ENCODE data around the gene PDE4D. TPM values are rescaled to one million over a fixed set of nuclear protein-coding genes. Genes with fewer than 3 reads are reported as not detected.

Gene PDE4D
- total RNA-seq, 1 donor from 2014 or later: 34.5 TPM

DNA sequence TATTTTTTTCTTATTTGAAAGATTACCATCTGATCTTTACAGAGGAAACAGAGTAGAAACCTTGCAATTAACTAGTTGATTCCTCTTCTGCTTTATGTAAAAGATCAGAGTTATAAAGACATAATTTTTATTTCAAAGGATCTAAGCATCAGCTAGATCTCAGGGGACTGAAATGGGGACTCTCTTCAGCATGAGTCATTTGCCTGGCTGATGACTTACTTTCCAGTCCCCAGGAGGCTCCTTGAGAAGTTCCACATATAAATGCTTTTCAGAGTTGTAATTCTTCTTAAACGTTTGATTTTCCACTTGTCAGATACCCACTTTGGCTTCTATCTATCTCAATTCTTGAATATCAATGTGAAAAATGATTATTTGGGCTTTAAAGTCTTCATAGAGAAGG lies 921.2 kb downstream of the PDE4D start:
- no peaks in the 10 kb centered on the region for H3K9me3 ChIP-seq (replicated peaks)
- TF ChIP-seq, protein P1, sequence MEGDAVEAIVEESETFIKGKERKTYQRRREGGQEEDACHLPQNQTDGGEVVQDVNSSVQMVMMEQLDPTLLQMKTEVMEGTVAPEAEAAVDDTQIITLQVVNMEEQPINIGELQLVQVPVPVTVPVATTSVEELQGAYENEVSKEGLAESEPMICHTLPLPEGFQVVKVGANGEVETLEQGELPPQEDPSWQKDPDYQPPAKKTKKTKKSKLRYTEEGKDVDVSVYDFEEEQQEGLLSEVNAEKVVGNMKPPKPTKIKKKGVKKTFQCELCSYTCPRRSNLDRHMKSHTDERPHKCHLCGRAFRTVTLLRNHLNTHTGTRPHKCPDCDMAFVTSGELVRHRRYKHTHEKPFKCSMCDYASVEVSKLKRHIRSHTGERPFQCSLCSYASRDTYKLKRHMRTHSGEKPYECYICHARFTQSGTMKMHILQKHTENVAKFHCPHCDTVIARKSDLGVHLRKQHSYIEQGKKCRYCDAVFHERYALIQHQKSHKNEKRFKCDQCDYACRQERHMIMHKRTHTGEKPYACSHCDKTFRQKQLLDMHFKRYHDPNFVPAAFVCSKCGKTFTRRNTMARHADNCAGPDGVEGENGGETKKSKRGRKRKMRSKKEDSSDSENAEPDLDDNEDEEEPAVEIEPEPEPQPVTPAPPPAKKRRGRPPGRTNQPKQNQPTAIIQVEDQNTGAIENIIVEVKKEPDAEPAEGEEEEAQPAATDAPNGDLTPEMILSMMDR (IDR thresholded peaks at IDR 0.05; ENCODE audit: borderline replicate concordance): no peak
- peaks cover 42% of the 10 kb centered on the region for H3K36me3 ChIP-seq
- intact Hi-C loops (cut with micrococcal nuclease): no loop called here
- H3K27ac ChIP-seq (replicated peaks): no peak overlapping the region
- no peak overlapping the region for H3K4me3 ChIP-seq
- no peaks in the 10 kb centered on the region for H3K27me3 ChIP-seq (ENCODE audit: low read depth)
- H3K4me1 ChIP-seq: peaks cover 6% of the 10 kb centered on the region
- no peak for DNase-seq

DNA sequence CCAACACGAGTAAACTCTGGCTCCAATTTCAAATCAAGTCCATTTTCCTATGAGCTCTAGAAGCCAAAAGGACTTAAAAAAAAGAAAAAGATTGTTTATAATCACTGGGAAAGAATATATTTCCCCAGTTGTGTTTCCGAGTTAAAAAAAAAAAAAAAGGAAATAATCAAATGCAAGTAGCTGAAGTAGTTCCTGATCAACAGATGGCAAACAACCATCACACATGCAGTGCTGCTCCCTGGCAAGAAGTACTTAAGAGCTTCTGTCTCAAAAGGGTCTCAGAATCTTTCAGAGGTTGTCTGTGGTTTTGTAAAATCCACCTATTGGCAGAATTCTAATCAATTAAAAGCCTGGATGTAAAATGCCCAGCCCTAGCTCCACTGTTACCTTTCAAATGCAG lies 922.8 kb downstream of the PDE4D start:
- TF ChIP-seq, protein P1 (IDR thresholded peaks at IDR 0.05; ENCODE audit: borderline replicate concordance): no peak
- intact Hi-C loops (cut with micrococcal nuclease): no loop called here
- Histone ChIP-seq H3K9me3 (replicated peaks) (no peaks in the 10 kb centered on the region), H3K27me3 (ENCODE audit: low read depth) (no peaks in the 10 kb centered on the region), H3K4me3 (no peak overlapping the region), H3K36me3 (peaks cover 28% of the 10 kb centered on the region), H3K27ac (replicated peaks) (no peak overlapping the region), H3K4me1 (peaks cover 6% of the 10 kb centered on the region)
- DNase-seq: no peak

GRCh38 chr5:58969795-58970194 lies 923.7 kb downstream of the PDE4D start:
- peaks cover 6% of the 10 kb centered on the region for H3K4me1 ChIP-seq
- H3K9me3 ChIP-seq (replicated peaks): no peaks in the 10 kb centered on the region
- H3K4me3 ChIP-seq: no peak overlapping the region
- no peak overlapping the region for H3K27ac ChIP-seq (replicated peaks)
- no peaks in the 10 kb centered on the region for H3K27me3 ChIP-seq (ENCODE audit: low read depth)
- peaks cover 19% of the 10 kb centered on the region for H3K36me3 ChIP-seq
- TF ChIP-seq, protein P1 (IDR thresholded peaks at IDR 0.05; ENCODE audit: borderline replicate concordance): no peak
- intact Hi-C loops (cut with micrococcal nuclease): no loop called here
- DNase-seq: no peak

- no peaks in the 10 kb centered on the region for H3K27me3 ChIP-seq (ENCODE audit: low read depth)
- no peak for DNase-seq
- TF ChIP-seq, protein P1 (IDR thresholded peaks at IDR 0.05; ENCODE audit: borderline replicate concordance): no peak
- H3K9me3 ChIP-seq (replicated peaks): no peaks in the 10 kb centered on the region
- peaks cover 13% of the 10 kb centered on the region for H3K36me3 ChIP-seq
- peaks cover 6% of the 10 kb centered on the region for H3K4me1 ChIP-seq
- no peak overlapping the region for H3K27ac ChIP-seq (replicated peaks)
- H3K4me3 ChIP-seq: no peak overlapping the region
- intact Hi-C loops (cut with micrococcal nuclease): no loop called here
Measured at GRCh38 chr5:58969253-58969652, 924.3 kb downstream of the PDE4D start.

GRCh38 chr5:58968350-58968749 lies 925.2 kb downstream of the PDE4D start:
- DNase-seq: no peak
- Histone ChIP-seq H3K36me3 (peaks cover 6% of the 10 kb centered on the region), H3K27ac (replicated peaks) (no peak overlapping the region), H3K4me1 (peaks cover 6% of the 10 kb centered on the region), H3K4me3 (no peak overlapping the region), H3K9me3 (replicated peaks) (no peaks in the 10 kb centered on the region), H3K27me3 (ENCODE audit: low read depth) (no peaks in the 10 kb centered on the region)
- intact Hi-C loops (cut with micrococcal nuclease): no loop called here
- TF ChIP-seq, protein P1 (IDR thresholded peaks at IDR 0.05; ENCODE audit: borderline replicate concordance): no peak

Data from left ventricle myocardium inferior (tissue), 1 donor.